Keratinocyte (primary cell): Measurements from ENCODE around the gene CAMK2D. TPM values are rescaled to one million over a fixed set of nuclear protein-coding genes. Genes with fewer than 3 reads are reported as not detected.

Experiments
- DNase-seq: peaks from one replicate; pipeline ENCODE4 v3.0.0-alpha.2; 2011; ENCODE audit warnings: low read depth, missing footprints, low spot score
- FAIRE-seq: peaks from 2 replicates; lab custom pipeline; 2011; peaks lifted over from hg19 to GRCh38; lab: Jason Lieb, UNC
- H2AFZ ChIP-seq: 2 replicates; pipeline ENCODE4 v1.6.0; 2012; ENCODE audit warnings: low read length, control low read depth, inconsistent platforms; ENCODE audit not compliant: control insufficient read depth
- H3K27ac ChIP-seq: 2 replicates; pipeline ENCODE4 v1.5.1; 2011; ENCODE audit warnings: low read length; ENCODE audit not compliant: control insufficient read depth, insufficient read depth
- H3K27me3 ChIP-seq: 3 replicates; pipeline ENCODE4 v1.6.0; 2011; ENCODE audit warnings: low read length; ENCODE audit not compliant: control insufficient read depth, insufficient read depth; ENCODE audit errors: extremely low read depth
- H3K36me3 ChIP-seq, 2 experiments: 2 replicates in 1 of 2; 3 replicates in 1 of 2; pipeline ENCODE4 v1.5.1; 2011; ENCODE audit warnings: low read length in 2 of 2, mild to moderate bottlenecking in 1 of 2; ENCODE audit not compliant: control insufficient read depth in 2 of 2, insufficient read depth in 2 of 2; ENCODE audit errors: extremely low read depth in 1 of 2
- H3K4me1 ChIP-seq: 3 replicates; pipeline ENCODE4 v1.5.1; 2011; ENCODE audit warnings: low read length; ENCODE audit not compliant: control insufficient read depth, insufficient read depth; ENCODE audit errors: extremely low read depth
- H3K4me2 ChIP-seq: 3 replicates; pipeline ENCODE4 v1.6.0; 2011; ENCODE audit warnings: low read depth, low read length; ENCODE audit not compliant: control insufficient read depth, insufficient read depth; ENCODE audit errors: extremely low read depth
- H3K4me3 ChIP-seq, 3 experiments: fragments of 200-600 bp in 1 of 3; sonication (generic) in 1 of 3; 2 replicates in 2 of 3; 3 replicates in 1 of 3; pipeline ENCODE4 v1.5.1; 2011 to 2016; ENCODE audit warnings: low read length in 3 of 3, mild to moderate bottlenecking in 3 of 3, control low read depth in 2 of 3, inconsistent platforms in 1 of 3, low read depth in 1 of 3, mixed read lengths in 1 of 3, mixed run types in 1 of 3, moderate library complexity in 1 of 3; ENCODE audit not compliant: control insufficient read depth in 2 of 3, insufficient read depth in 2 of 3; ENCODE audit errors: extremely low read depth in 1 of 3
- H3K79me2 ChIP-seq: 2 replicates; pipeline ENCODE4 v1.6.0; 2012; ENCODE audit warnings: low read length; ENCODE audit not compliant: control insufficient read depth, insufficient read depth
- H3K9ac ChIP-seq: 3 replicates; pipeline ENCODE4 v1.6.0; 2011; ENCODE audit warnings: low read length; ENCODE audit not compliant: control insufficient read depth, insufficient read depth; ENCODE audit errors: extremely low read depth
- H3K9me1 ChIP-seq: 3 replicates; pipeline ENCODE4 v1.6.0; 2011; ENCODE audit warnings: low read length; ENCODE audit not compliant: control insufficient read depth, insufficient read depth; ENCODE audit errors: extremely low read depth
- H3K9me3 ChIP-seq: 2 replicates; pipeline ENCODE4 v1.5.1; 2012; ENCODE audit warnings: low read depth, low read length; ENCODE audit not compliant: control insufficient read depth
- H4K20me1 ChIP-seq: 3 replicates; pipeline ENCODE4 v1.6.0; 2011; ENCODE audit warnings: low read length; ENCODE audit not compliant: control insufficient read depth, insufficient read depth; ENCODE audit errors: extremely low read depth
- CTCF ChIP-seq, 3 experiments: IDR thresholded peaks in 1 of 3; conservative IDR thresholded peaks in 1 of 3; optimal IDR thresholded peaks in 1 of 3; 2 replicates in 2 of 3; 3 replicates in 1 of 3; pipeline versions ENCODE3 to v1.5.1; 2011; ENCODE audit warnings: low read length in 3 of 3, mild to moderate bottlenecking in 3 of 3, moderate library complexity in 2 of 3, control low read depth in 1 of 3, inconsistent platforms in 1 of 3; ENCODE audit not compliant: insufficient read depth in 2 of 3; ENCODE audit errors: extremely low read depth in 1 of 3
- EZH2 ChIP-seq: IDR thresholded peaks from one replicate; pipeline ENCODE4 v1.6.1; 2012; ENCODE audit warnings: inconsistent platforms, mild to moderate bottlenecking, low read length, moderate library complexity
- dilution Hi-C: fragments of 300-500 bp; cut with MboI; formaldehyde crosslinking; loops from one replicate; pipeline ENCODE4 v1.7.0; 2020; ENCODE audit warnings: low sequenced_read_pairs; ENCODE audit not compliant: extremely low pct_ligation_motif_present
- polyA plus RNA-seq, 5 experiments: library from polyadenylated mRNA; depleted of rRNA in 3 of 5; stranded (reverse) in 3 of 5; stranded (forward) in 1 of 5; unstranded in 1 of 5; fragments of >200 nt; gene quantifications; 1 replicate in 1 of 5; 2 replicates in 3 of 5; 3 replicates in 1 of 5; pipeline versions ENCODE4 v1.2.1 to v1.2.3, GENCODE V29; 2011 to 2012; ENCODE audit warnings: missing spikeins in 2 of 5, low read depth in 1 of 5, low replicate concordance in 1 of 5

Gene CAMK2D
- polyA plus RNA-seq, 1 donor (not counting 4 experiments of a cell fraction or from before 2014, with no cell fraction given), result 18.8 TPM

- Histone ChIP-seq H3K4me1 (peaks cover 1% of the 10 kb centered on the region), H2AFZ (no peak overlapping the region), H3K27ac (no peak overlapping the region), H3K9ac (no peak overlapping the region), H3K79me2 (no peaks in the 10 kb centered on the region), H4K20me1 (no peaks in the 10 kb centered on the region), H3K36me3 (no peaks in the 10 kb centered on the region), H3K9me3 (no peaks in the 10 kb centered on the region), H3K4me3 (no peak overlapping the region), H3K27me3 (no peaks in the 10 kb centered on the region), H3K9me1 (no peaks in the 10 kb centered on the region), H3K4me2 (no peak overlapping the region)
- no peak for FAIRE-seq
- dilution Hi-C loops, result no loop called here
- no peak for DNase-seq
- TF ChIP-seq EZH2, result no peak
- no peak for TF ChIP-seq CTCF (optimal IDR thresholded peaks at IDR 0.05 in 1 of 3, IDR thresholded peaks at IDR 0.05 in 1 of 3, conservative IDR thresholded peaks at IDR 0.05 in 1 of 3; ENCODE audit: extremely low read depth in 1 of 3, insufficient read depth in 2 of 3, low read length in 3 of 3)
Measured at GRCh38 chr4:113678641-113679040, 82.9 kb downstream of the CAMK2D start.

- no peaks in the 10 kb centered on the region for H4K20me1 ChIP-seq
- no peaks in the 10 kb centered on the region for H3K36me3 ChIP-seq
- no peaks in the 10 kb centered on the region for H3K9me1 ChIP-seq
- no peaks in the 10 kb centered on the region for H3K27me3 ChIP-seq
- no peak overlapping the region for H2AFZ ChIP-seq
- no peak overlapping the region for H3K27ac ChIP-seq
- DNase-seq (no peak), FAIRE-seq (no peak)
- no peak overlapping the region for H3K9ac ChIP-seq
- no peaks in the 10 kb centered on the region for H3K9me3 ChIP-seq
- dilution Hi-C loops, result no loop called here
- peaks cover 11% of the 10 kb centered on the region for H3K4me1 ChIP-seq
- H3K4me2 ChIP-seq, result no peak overlapping the region
- H3K4me3 ChIP-seq, result no peak overlapping the region
- no peak for TF ChIP-seq EZH2
- no peaks in the 10 kb centered on the region for H3K79me2 ChIP-seq
Measured at GRCh38 chr4:113677325-113677724, 84.2 kb downstream of the CAMK2D start.
